Measurements from ENCODE around the gene INSYN2A. TPM values are rescaled to one million over a fixed set of nuclear protein-coding genes. Genes with fewer than 3 reads are reported as not detected.

INSYN2A gene
- total and polyA plus RNA-seq, 11 donors, result 0.01 to 0.37 (median 0.11) TPM; not detected in 4

DNA sequence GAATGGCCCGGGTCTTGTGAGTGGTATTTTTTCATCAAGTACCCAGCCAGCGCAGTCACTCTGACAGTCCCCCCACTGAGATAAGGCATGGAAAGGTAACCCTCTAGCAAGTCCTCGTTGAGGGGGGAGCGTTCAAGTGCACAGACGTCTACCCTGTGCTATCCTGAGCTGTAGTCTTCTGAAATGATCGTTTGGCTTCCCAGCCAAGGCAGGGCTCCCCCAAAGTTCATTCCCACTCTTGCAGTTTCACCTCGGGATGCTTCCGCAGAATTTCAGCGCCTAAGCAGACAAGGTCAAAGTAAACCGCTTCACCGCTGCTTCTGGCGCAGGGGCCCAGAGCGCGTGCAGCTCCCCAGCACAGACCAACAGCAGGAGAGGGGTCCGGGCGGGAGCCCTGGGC, 1.8 kb downstream of the INSYN2A start:
- no peak for TF ChIP-seq CTCF (IDR thresholded peaks at IDR 0.05)
- TF ChIP-seq POLR2A (IDR thresholded peaks at IDR 0.05), result no peak
- Histone ChIP-seq H3K4me1 (peaks cover 0 to 28% (median 13%) of the 10 kb centered on the region in 12 donors), H3K9me3 (no peaks in the 10 kb centered on the region), H3K27me3 (peaks cover 0 to 19% (median 0%) of the 10 kb centered on the region in 9 donors), H3K36me3 (no peaks in the 10 kb centered on the region), H3K27ac (no peak overlapping the region), H3K4me3 (peak overlapping the region in 5 of 12 donors; percentile 48 to 64 (median 56))
- DNase-seq (no peak), ATAC-seq (peak in 1 of 4 donors; percentile 39)
- WGBS, 4 donors, result 43 to 64% (median 56%) methylated on average over 15 to 16 of the region's 16 CpGs
- intact Hi-C loops (cut with DNase I), result loop anchor here in 1 of 10 donors (10.0 kb wide), 1 partner anchor 140 kb away; no protein-coding TSS in a partner anchor

DNA sequence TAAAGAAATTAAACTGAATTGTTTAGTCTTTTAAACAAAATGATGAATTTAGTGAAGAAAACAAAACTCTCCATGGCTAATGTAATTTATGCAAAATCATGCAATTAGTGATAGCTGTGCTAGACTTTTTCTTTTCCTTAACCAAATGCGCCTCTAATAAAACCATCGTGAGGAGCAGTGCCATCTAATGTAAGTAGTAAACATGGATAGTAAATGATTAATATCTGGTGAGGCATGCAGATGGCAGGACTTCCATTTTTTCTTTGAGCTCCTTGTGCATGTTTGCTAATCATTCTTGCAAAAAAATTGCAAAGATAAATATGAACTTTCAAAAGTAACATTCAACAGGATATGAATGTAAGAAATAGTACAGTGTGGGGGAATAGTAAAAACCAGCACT, 2.3 kb downstream of the INSYN2A start:
- Histone ChIP-seq H3K27ac (no peak overlapping the region), H3K4me1 (peaks cover 0 to 28% (median 13%) of the 10 kb centered on the region in 12 donors), H3K4me3 (no peak overlapping the region), H3K27me3 (peaks cover 0 to 19% (median 0%) of the 10 kb centered on the region in 9 donors), H3K36me3 (no peaks in the 10 kb centered on the region), H3K9me3 (no peaks in the 10 kb centered on the region)
- TF ChIP-seq CTCF (IDR thresholded peaks at IDR 0.05), result no peak
- TF ChIP-seq POLR2A (IDR thresholded peaks at IDR 0.05), result no peak
- intact Hi-C loops (cut with DNase I), result loop anchor here in 1 of 10 donors (10.0 kb wide), 1 partner anchor 141 kb away; no protein-coding TSS in a partner anchor
- ATAC-seq, result no peak
- 84 to 95% (median 90%) methylated on average over 2 of the region's 2 CpGs for WGBS, 4 donors
- DNase-seq, result no peak

DNA sequence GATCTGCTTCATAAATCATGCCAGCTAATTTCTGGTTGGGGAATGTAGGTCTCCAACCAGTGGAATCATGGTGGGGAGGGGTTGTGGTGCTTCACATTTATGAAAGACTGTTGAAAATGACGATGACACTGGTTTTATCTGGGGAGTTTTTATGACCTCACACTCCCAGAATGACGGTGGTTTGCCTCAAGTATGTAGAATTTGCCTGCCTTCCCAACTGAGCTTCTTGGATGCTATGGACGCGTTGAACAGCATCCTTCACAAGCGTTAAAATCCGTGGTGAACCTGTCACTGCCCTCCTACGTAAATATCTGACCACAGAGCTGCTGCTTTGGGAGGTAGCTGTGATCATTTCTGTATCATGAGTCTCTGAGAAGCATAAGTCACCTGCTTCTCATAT, 3.3 kb downstream of the INSYN2A start:
- Histone ChIP-seq H3K27me3 (peaks cover 0 to 19% (median 0%) of the 10 kb centered on the region in 9 donors), H3K4me1 (peaks cover 0 to 28% (median 13%) of the 10 kb centered on the region in 12 donors)

DNA sequence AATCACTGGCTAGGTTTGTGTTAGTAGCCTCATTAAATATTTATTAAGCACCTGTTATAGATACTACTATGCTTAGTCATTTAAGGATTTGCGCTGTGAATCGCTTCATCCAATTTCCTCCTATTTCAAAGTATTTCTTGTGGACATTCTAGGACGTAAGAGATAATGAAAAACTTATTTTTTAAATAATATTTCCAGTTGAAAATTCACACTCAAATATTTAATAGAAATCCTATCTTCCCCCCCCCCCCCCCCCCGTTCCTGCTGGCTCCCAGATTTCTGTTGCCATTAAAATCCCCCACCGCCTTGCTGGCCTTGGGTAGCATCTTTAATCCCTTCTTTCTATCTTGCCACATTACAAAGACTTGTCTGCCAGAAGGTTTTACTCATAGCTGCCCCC, 6.0 kb downstream of the INSYN2A start:
- Histone ChIP-seq H3K27ac (no peak overlapping the region), H3K4me1 (peaks cover 0 to 11% (median 8%) of the 10 kb centered on the region in 12 donors), H3K27me3 (peaks cover 0 to 9% (median 0%) of the 10 kb centered on the region in 9 donors), H3K4me3 (no peak overlapping the region), H3K9me3 (no peaks in the 10 kb centered on the region), H3K36me3 (no peaks in the 10 kb centered on the region)
- intact Hi-C loops (cut with DNase I), result loop anchor here in 1 of 10 donors (10.0 kb wide), 1 partner anchor 144 kb away; no protein-coding TSS in a partner anchor
- TF ChIP-seq CTCF (IDR thresholded peaks at IDR 0.05), result no peak
- TF ChIP-seq POLR2A (IDR thresholded peaks at IDR 0.05), result no peak
- 76% methylated on average over 5 of the region's 5 CpGs for WGBS, 4 donors
- no peak for DNase-seq
- no peak for ATAC-seq

More for the DNA sequence above, 3.3 kb downstream of the INSYN2A start:
- no peak for TF ChIP-seq CTCF (IDR thresholded peaks at IDR 0.05)
- no peak for TF ChIP-seq POLR2A (IDR thresholded peaks at IDR 0.05)
- no peak for ATAC-seq
- Histone ChIP-seq H3K4me3 (no peak overlapping the region), H3K9me3 (no peaks in the 10 kb centered on the region), H3K36me3 (no peaks in the 10 kb centered on the region), H3K27ac (no peak overlapping the region)
- 75 to 87% (median 80%) methylated on average over 7 of the region's 7 CpGs for WGBS, 4 donors
- intact Hi-C loops (cut with DNase I), result loop anchor here in 1 of 10 donors (10.0 kb wide), 1 partner anchor 142 kb away; no protein-coding TSS in a partner anchor
- no peak for DNase-seq

Data from heart left ventricle (tissue), 16 donors.